Adrenal gland (tissue), 12 donors: ENCODE results near the gene PTPRH. TPM values are rescaled to one million over a fixed set of nuclear protein-coding genes. Genes with fewer than 3 reads are reported as not detected.

Experiments used
- DNase-seq, 7 donors: peaks; one replicate each; pipeline ENCODE4 v3.0.0-alpha.2; 2019 to 2020
- H3K27ac ChIP-seq, 5 donors: fragments of 200-600 bp; sonication (generic) in 4 of 5; 1 replicate in 3 of 5; 2 replicates in 2 of 5; pipeline versions ENCODE4 v1.5.1 to v1.8.0; 2016 to 2020; ENCODE audit warnings: mild to moderate bottlenecking in 1 of 5
- H3K27me3 ChIP-seq: fragments of 200-600 bp; 2 replicates; pipeline ENCODE4 v1.8.0; 2021
- H3K36me3 ChIP-seq, 2 donors: fragments of 200-600 bp; replicated peaks in 1 of 2; 1 replicate in 1 of 2; 2 replicates in 1 of 2; pipeline versions ENCODE4 v1.5.1 to v1.8.0; 2018 to 2022
- H3K4me1 ChIP-seq, 2 donors: fragments of 200-600 bp; replicated peaks in 1 of 2; 1 replicate in 1 of 2; 2 replicates in 1 of 2; pipeline versions ENCODE4 v1.5.1 to v1.8.0; 2018 to 2021
- H3K4me3 ChIP-seq, 4 donors: fragments of 200-600 bp; sonication (generic) in 3 of 4; one replicate each; pipeline ENCODE4 v1.5.1; 2016 to 2018
- H3K9me3 ChIP-seq, 3 donors: fragments of 200-600 bp; sonication (generic) in 1 of 3; replicated peaks in 1 of 3; 1 replicate in 2 of 3; 2 replicates in 1 of 3; pipeline versions ENCODE4 v1.5.1 to v1.8.0; 2016 to 2021
- POLR2A ChIP-seq, 2 donors: fragments of 450-650 bp; IDR thresholded peaks; one replicate each; pipeline ENCODE4 v1.6.1; 2017; ENCODE audit warnings: antibody characterized with exemption in 2 of 2, mild to moderate bottlenecking in 2 of 2, moderate library complexity in 1 of 2
- WGBS, 4 donors: extraction: QIAGEN DNeasy Blood & Tissue Kit in 2 of 4; methylation state at CpG; one replicate each; pipeline versions ENCODE4 v1.1.5 to v1.1.7; 2013 to 2017; 5-methylcytosine and 5-hydroxymethylcytosine counted together
- intact Hi-C, 2 donors: fragments of 100-400 bp; cut with DNase I; formaldehyde crosslinking; loops; one replicate each; pipeline versions ENCODE4 v1.14.1 to v1.15.0; 2022 to 2023
- polyA plus RNA-seq, 3 donors: library from polyadenylated mRNA; stranded (reverse); fragments of 200-250 nt in 2 of 3; fragments of 350-450 nt in 1 of 3; fragmentation: Illumina TruSeq in 1 of 3; extraction: RNeasy Lipid Tissue Mini Kit (QIAGEN cat#74804) in 1 of 3; gene quantifications; one replicate each; pipeline ENCODE4 v1.2.3, GENCODE V29; 2013 to 2014
- total RNA-seq, 9 donors: library from RNA; depleted of rRNA in 4 of 9; stranded (reverse); fragments of >200 nt in 4 of 9; fragments of 120-200 nt in 1 of 9; fragmentation: NEBNext Ultra II Directional in 1 of 9; extraction: Animal tissue kit (Norgen Biotek cat#: 25700) in 1 of 9; gene quantifications; one replicate each; pipeline versions ENCODE4 v1.1.0 to v1.2.4, GENCODE V29; 2013 to 2023
- TF ChIP-seq, protein P1 (sequence below), 6 experiments: fragments of 450-650 bp in 4 of 6; fragments of 200-600 bp in 2 of 6; sonication (generic) in 1 of 6; IDR thresholded peaks; 1 replicate in 5 of 6; 2 replicates in 1 of 6; pipeline versions ENCODE4 v1.5.1 to v1.8.0; 2016 to 2021; ENCODE audit warnings: antibody characterized with exemption in 6 of 6, mild to moderate bottlenecking in 2 of 6, moderate library complexity in 1 of 6
- donor health status: healthy with polysubstance abuse.
- donor health status: Bipolar disorder and iron deficiency.
- donor health status: DM: yes; HTN: yes; CAD: no.
- donor health status: DM: no; HTN: no; CAD: no.
- donor health status: DM: no; HTN: no; CAD: no.
- donor health status: DM: yes; HTN: yes; CAD: no.

The PTPRH gene
- total and polyA plus RNA-seq, 12 donors = 30.1 to 159 (median 52.9) TPM

- intact Hi-C loops = loop anchor here in 1 of 2 donors (5.0 kb wide), 1 partner anchor 369 kb away; no protein-coding TSS in a partner anchor
- peaks cover 37% of the 10 kb centered on the region for H3K27me3 ChIP-seq
- H3K36me3 ChIP-seq = no peaks in the 10 kb centered on the region
- H3K27ac ChIP-seq = no peak overlapping the region
- H3K4me1 ChIP-seq = peaks cover 0 to 9% of the 10 kb centered on the region in 2 donors
- no peaks in the 10 kb centered on the region for H3K9me3 ChIP-seq
- no peak for DNase-seq
- TF ChIP-seq, protein P1, sequence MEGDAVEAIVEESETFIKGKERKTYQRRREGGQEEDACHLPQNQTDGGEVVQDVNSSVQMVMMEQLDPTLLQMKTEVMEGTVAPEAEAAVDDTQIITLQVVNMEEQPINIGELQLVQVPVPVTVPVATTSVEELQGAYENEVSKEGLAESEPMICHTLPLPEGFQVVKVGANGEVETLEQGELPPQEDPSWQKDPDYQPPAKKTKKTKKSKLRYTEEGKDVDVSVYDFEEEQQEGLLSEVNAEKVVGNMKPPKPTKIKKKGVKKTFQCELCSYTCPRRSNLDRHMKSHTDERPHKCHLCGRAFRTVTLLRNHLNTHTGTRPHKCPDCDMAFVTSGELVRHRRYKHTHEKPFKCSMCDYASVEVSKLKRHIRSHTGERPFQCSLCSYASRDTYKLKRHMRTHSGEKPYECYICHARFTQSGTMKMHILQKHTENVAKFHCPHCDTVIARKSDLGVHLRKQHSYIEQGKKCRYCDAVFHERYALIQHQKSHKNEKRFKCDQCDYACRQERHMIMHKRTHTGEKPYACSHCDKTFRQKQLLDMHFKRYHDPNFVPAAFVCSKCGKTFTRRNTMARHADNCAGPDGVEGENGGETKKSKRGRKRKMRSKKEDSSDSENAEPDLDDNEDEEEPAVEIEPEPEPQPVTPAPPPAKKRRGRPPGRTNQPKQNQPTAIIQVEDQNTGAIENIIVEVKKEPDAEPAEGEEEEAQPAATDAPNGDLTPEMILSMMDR (IDR thresholded peaks at IDR 0.05) = no peak
- no peak for TF ChIP-seq POLR2A (IDR thresholded peaks at IDR 0.05)
- no peak overlapping the region for H3K4me3 ChIP-seq
- WGBS, 4 donors = 58 to 68% (median 62%) methylated on average over 9 of the region's 9 CpGs
Observed at GRCh38 chr19:55137915-55138314, 71.4 kb downstream of the PTPRH start.

GRCh38 chr19:55136399-55137102 lies 72.8 kb downstream of the PTPRH start:
- 54 to 81% (median 78%) methylated on average over 6 to 17 of the region's 17 CpGs for WGBS, 4 donors
- intact Hi-C loops = loop anchor here in 1 of 2 donors (5.0 kb wide), 1 partner anchor 371 kb away; no protein-coding TSS in a partner anchor

GRCh38 chr19:55134736-55135135 lies 74.6 kb downstream of the PTPRH start:
- Histone ChIP-seq H3K36me3 (no peaks in the 10 kb centered on the region), H3K4me1 (no peaks in the 10 kb centered on the region), H3K27me3 (peaks cover 21% of the 10 kb centered on the region), H3K4me3 (no peak overlapping the region), H3K9me3 (no peaks in the 10 kb centered on the region), H3K27ac (no peak overlapping the region)
- no peak for DNase-seq
- no peak for TF ChIP-seq POLR2A (IDR thresholded peaks at IDR 0.05)
- TF ChIP-seq, protein P1 (IDR thresholded peaks at IDR 0.05) = no peak
- intact Hi-C loops = loop anchor here in 1 of 2 donors (5.0 kb wide), 1 partner anchor 373 kb away; no protein-coding TSS in a partner anchor
- 13 to 20% (median 14%) methylated on average over 2 to 3 of the region's 3 CpGs for WGBS, 4 donors

More at GRCh38 chr19:55136399-55137102, 72.8 kb downstream of the PTPRH start:
- DNase-seq = no peak
- Histone ChIP-seq H3K36me3 (no peaks in the 10 kb centered on the region), H3K9me3 (no peaks in the 10 kb centered on the region), H3K27me3 (peaks cover 25% of the 10 kb centered on the region), H3K27ac (no peak overlapping the region), H3K4me1 (peaks cover 0 to 5% of the 10 kb centered on the region in 2 donors), H3K4me3 (no peak overlapping the region)
- TF ChIP-seq, protein P1 (IDR thresholded peaks at IDR 0.05) = no peak
- TF ChIP-seq POLR2A (IDR thresholded peaks at IDR 0.05) = no peak

- Histone ChIP-seq H3K27me3 (peaks cover 21% of the 10 kb centered on the region), H3K4me3 (no peak overlapping the region), H3K4me1 (no peaks in the 10 kb centered on the region), H3K9me3 (no peaks in the 10 kb centered on the region), H3K36me3 (no peaks in the 10 kb centered on the region), H3K27ac (no peak overlapping the region)
- intact Hi-C loops = no loop called here
- 67 to 77% (median 71%) methylated on average over 19 to 25 of the region's 25 CpGs for WGBS, 4 donors
- DNase-seq = no peak
- TF ChIP-seq, protein P1 (IDR thresholded peaks at IDR 0.05) = no peak
- no peak for TF ChIP-seq POLR2A (IDR thresholded peaks at IDR 0.05)
Observed at GRCh38 chr19:55133639-55134444, 75.5 kb downstream of the PTPRH start.
